ENCODE results near the gene UNC13C.

- TF ChIP-seq YY1 (IDR thresholded peaks at IDR 0.05; ENCODE audit: extremely low read depth, insufficient replicate concordance, low read depth, low read length) (no peak), REST (IDR thresholded peaks at IDR 0.05; ENCODE audit: low read depth) (no peak), RAD21 (IDR thresholded peaks at IDR 0.05; ENCODE audit: low read depth) (no peak), EZH2phosphoT487 (IDR thresholded peaks at IDR 0.05; ENCODE audit: borderline replicate concordance) (no peak), POLR2A (IDR thresholded peaks at IDR 0.05; ENCODE audit: borderline replicate concordance, extremely low read depth, insufficient read depth, insufficient read length) (no peak), EZH2 (IDR thresholded peaks at IDR 0.05) (no peak), ELF1 (IDR thresholded peaks at IDR 0.05; ENCODE audit: borderline replicate concordance, low read depth) (no peak), ZBTB33 (IDR thresholded peaks at IDR 0.05; ENCODE audit: extremely low read depth, insufficient replicate concordance, low read length) (no peak), SRF (IDR thresholded peaks at IDR 0.05; ENCODE audit: low read depth) (no peak), EGR1 (IDR thresholded peaks at IDR 0.05; ENCODE audit: low read depth) (no peak), POLR2AphosphoS5 (IDR thresholded peaks at IDR 0.05; ENCODE audit: low read depth, low read length) (no peak), ZFX (IDR thresholded peaks at IDR 0.05) (no peak), CEBPB (IDR thresholded peaks at IDR 0.05; ENCODE audit: low read depth) (no peak)
- TF ChIP-seq, protein P1, sequence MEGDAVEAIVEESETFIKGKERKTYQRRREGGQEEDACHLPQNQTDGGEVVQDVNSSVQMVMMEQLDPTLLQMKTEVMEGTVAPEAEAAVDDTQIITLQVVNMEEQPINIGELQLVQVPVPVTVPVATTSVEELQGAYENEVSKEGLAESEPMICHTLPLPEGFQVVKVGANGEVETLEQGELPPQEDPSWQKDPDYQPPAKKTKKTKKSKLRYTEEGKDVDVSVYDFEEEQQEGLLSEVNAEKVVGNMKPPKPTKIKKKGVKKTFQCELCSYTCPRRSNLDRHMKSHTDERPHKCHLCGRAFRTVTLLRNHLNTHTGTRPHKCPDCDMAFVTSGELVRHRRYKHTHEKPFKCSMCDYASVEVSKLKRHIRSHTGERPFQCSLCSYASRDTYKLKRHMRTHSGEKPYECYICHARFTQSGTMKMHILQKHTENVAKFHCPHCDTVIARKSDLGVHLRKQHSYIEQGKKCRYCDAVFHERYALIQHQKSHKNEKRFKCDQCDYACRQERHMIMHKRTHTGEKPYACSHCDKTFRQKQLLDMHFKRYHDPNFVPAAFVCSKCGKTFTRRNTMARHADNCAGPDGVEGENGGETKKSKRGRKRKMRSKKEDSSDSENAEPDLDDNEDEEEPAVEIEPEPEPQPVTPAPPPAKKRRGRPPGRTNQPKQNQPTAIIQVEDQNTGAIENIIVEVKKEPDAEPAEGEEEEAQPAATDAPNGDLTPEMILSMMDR (IDR thresholded peaks at IDR 0.05 in 2 of 3, conservative IDR thresholded peaks at IDR 0.05 in 1 of 3; ENCODE audit: borderline replicate concordance in 1 of 3, insufficient read depth in 1 of 3, low read depth in 2 of 3, low read length in 2 of 3), result no peak
Observed at GRCh38 chr15:54500330-54500729, 522.1 kb downstream of the UNC13C start.

All from HCT116 (cell line).